C1 segment of cervical spinal cord (tissue), 14 donors: ENCODE measurements around the gene GPR160.

Source experiments
- DNase-seq, 14 donors: peaks; one replicate each; lab custom pipeline; 2025; lab: John Stamatoyannopoulos, UW

GPR160 gene

DNA sequence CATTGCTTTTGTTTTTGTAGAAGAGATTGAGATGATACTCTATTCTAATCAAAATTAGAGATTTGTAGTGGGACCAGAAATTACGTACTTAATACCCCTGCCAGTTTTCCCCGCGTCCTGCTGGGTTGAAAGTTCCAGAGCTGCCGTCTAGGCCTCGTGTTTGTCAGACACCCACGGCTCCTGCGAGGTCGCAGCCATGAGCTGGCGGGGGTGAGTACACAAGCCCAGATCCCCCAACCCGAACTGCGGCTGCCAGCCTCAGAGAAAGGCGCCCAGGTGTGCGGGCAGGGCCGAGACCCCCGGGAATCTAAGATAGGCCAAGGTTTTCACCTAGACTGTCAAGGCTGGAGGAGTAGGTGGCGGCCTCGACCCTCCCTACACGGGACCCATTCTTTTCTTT, 26.3 kb downstream of the GPR160 start:
- DNase-seq, result no peak

- DNase-seq, result no peak
Observed at GRCh38 chr3:170075441-170076091, 37.8 kb downstream of the GPR160 start.

DNA sequence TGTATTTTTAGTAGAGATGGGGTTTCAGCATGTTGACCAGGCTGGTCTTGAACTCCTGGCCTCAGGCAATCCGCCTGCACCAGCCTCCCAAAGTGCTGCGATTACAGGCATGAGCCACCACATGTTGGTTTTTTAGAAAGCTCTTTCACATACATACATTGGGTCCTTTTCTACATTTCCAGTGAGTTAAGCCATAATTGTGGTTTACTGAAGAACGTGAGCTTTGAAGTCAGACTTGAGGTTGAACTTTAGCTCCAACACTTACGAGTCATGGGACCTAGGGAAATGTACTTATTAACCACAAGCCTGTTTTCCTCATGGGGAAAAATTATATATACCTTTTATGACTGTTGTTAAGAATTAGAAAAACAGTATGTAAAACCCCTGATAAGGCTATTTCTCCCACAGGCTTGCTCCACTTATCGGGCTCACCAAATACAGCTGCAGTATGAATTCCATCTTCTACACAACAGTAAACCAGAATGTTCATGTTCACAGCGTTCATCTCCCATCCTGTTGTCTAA, 39.0 kb downstream of the GPR160 start:
- DNase-seq, result no peak

- no peak for DNase-seq
Observed at GRCh38 chr3:170077361-170077760, 39.6 kb downstream of the GPR160 start.

DNA sequence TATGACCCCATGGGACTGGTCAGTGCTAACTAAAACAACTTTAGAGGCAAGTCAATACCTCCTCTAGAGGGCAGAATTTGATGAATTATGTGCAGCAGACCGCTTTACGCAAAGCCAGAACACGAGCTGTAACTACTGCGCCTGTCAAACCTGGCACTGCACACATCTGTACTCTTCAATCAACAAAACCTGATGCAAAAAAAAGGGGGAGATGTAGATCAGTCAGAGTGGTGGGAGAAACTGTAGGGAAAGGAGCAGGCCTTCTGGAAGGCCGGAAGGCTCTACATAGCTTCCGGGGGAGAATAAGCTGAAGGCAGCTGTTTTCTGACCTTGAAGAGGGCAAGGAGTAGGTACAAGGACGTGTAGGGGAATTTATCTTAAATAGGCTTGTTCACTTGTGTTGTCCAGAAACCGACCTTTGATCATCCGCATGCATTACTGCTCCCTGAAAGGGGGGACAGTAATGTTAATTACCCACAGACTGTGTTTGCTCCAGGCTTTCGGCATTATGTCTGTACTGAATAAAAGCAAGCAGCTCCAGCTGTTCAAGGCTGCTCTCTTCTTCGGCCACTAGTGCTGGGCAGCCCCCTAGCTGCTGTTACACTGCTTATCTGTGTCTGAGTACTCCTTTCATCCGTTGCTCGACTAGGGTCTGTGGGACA, 41.0 kb downstream of the GPR160 start:
- DNase-seq, result no peak

- no peak for DNase-seq
Observed at GRCh38 chr3:170079536-170080165, 41.9 kb downstream of the GPR160 start.

DNA sequence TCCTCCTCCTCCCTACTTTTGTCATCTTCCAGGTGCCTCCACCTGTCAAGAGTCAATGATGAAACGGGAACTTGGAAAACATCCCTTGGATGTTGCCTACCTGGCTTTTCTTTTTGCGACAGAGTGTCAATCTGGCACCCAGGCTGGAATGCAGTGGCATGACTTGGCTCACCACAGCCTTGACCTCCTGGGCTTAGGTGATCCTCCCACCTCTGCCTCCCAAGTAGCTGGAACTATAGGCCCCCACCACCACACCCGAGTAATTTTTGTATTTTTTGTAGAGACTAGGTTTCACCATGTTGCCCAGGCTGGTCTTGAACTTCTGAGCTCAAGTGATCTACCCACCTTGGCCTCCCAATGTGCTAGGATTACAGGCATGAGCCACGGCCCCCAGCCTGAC, 42.8 kb downstream of the GPR160 start:
- DNase-seq, result no peak

DNA sequence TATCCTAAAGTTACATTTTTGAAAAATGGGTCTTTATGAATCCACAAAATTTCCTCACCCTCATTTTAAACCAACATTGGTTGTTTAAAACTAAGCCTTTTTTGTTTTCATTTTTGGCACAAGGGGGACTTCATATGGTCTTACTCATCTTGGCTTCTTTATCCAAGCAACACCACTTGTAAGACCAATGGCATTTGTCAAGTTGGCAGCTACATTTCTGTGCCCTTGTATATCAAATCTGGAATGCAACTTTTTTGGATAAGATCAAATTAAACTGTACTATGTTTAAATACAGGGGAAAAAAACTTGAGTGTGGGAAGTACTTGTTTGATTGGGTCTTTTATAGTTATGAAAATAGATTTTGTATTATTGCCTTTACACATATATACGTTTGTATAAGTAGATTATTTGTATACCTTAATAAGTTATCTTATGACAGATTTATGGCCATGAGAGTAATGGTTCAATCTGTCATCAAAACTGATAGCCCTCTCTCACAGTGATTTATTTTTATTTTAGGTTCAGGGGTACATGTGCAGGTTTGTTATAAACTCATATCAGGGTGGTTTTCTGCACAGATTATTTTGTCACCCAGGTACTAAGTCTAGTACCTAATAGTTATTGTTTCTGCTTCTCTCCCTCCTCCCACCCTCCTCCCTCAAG, 43.4 kb downstream of the GPR160 start:
- DNase-seq, result no peak

- no peak for DNase-seq
Observed at GRCh38 chr3:170083343-170083742, 45.5 kb downstream of the GPR160 start.

DNA sequence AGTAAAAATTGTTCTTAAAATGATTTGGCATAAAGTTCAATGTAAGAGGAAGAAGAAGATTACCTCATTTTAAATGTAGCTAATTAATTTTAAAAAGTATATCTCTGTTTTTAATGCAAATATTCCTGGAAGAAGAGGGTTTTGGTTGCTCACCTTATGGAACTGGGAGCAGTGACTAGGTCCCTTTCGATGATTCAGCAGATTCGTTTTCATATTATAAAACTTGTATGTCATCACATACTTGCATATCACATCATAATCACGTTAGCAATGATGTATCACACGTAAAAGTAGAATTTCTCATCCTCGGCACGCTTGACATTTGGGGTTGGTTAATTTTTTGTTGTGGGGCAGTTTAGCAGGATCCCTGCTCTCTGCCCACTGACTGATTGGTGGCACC, 47.6 kb downstream of the GPR160 start:
- no peak for DNase-seq

GRCh38 chr3:170089862-170090600, 52.2 kb downstream of the GPR160 start:
- DNase-seq, result no peak

- no peak for DNase-seq
Observed at GRCh38 chr3:170090601-170090981, 52.8 kb downstream of the GPR160 start.

- no peak for DNase-seq
Observed at GRCh38 chr3:170092907-170093306, 55.1 kb downstream of the GPR160 start.

- no peak for DNase-seq
Observed at GRCh38 chr3:170095771-170096170, 58.0 kb downstream of the GPR160 start.

- no peak for DNase-seq
Observed at GRCh38 chr3:170096342-170096741, 58.5 kb downstream of the GPR160 start.

- DNase-seq, result no peak
Observed at GRCh38 chr3:170098753-170099152, 61.0 kb downstream of the GPR160 start.

DNA sequence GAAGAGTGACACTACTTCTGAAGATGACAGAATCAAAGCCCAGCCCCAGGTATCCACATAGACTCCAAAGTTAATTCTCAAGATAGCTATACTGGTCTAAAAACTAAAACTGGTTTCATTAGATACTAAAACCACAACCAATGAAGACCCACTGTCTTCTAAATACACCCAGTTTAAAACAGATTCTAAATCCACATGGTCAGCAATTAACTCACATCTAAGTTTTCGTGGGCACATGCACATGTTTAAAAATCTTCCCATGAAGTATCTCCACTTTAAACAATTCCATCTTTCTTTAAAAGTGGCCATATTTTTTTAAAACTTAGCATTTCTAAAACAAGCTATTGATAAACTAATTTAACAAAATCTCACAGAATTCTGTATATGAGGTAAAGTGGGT, 63.1 kb downstream of the GPR160 start:
- DNase-seq, result no peak

- DNase-seq, result no peak
Observed at GRCh38 chr3:170102431-170102830, 64.6 kb downstream of the GPR160 start.

DNA sequence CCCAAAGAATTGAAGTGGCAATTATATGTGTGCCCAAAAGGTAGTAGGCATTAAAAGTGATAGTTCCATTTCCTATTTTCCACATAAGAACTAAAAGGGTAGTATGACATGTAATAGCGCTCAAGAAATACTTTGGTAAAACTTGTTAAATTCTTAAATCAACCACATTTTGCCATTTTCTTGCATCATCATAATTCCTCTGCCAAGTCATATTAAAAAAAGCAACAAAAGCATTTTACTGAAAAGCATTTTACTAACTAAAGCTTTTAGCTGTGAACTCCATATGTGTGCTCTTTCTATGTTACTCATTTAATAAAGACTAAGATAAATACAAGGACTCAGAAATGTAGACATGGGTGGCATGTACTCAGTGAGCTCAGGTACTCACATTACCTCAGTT, 70.1 kb downstream of the GPR160 start:
- no peak for DNase-seq

GRCh38 chr3:170108955-170109354, 71.2 kb downstream of the GPR160 start:
- DNase-seq, result no peak

DNA sequence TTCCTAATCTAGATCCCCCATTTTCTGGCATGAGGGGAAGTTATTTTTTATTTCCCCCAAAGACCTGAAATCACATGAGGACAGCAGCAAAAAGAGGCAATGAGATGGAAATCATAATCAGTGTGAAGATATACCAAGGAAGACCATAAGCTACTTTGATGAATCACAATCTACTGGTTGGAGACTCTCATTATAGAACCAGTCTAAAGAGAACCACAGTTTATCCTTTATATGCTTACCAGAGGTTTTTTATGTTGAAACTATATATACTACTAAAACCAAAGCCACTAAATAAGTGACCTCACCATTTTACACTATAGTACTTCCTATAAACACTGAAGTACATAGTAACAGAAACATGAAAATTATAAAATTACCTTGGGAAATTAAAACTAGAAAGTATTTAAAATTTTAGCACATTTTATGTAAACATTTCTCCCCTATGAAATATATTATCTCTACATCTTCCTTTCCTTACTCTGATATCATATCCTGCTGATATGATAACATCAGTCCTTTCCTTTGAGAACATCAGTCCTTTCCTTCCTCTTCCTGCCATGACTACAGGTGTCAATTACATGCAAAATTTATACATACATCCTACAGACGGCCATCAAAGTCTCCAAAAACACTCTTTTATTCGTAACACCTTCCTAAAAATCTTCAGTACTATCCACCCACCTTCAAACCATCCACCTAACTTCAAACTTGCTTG, 71.9 kb downstream of the GPR160 start:
- DNase-seq, result no peak
